HG02759 (cell line): ENCODE results near the gene NFYA.

Experiments used
- ATAC-seq: cut with Tn5 transposase; IDR thresholded peaks from one replicate; pipeline ENCODE4 v1.9.1; 2021; ENCODE audit warnings: mild to moderate bottlenecking, moderate library complexity; ENCODE audit not compliant: unreplicated experiment

NFYA gene

DNA sequence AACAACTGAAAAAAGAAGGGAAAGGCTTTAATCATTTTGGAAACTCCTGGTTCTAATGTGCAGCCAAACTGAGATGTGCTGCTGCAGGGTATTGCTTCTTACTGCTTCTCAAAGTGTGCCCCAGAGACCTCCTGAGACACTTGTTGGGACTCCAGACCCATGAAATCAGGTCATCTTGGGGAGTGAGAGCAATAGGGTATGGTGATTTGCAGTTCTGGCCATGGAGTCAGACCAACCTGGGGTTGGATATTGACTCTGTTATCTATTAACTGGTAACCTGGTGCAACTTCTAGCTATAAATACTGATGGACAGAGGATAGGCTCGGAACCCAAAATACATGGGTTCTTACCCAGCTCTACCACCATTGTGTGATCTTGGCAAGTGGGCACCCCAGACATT, 26.7 kb upstream of the NFYA start:
- no peak for ATAC-seq

DNA sequence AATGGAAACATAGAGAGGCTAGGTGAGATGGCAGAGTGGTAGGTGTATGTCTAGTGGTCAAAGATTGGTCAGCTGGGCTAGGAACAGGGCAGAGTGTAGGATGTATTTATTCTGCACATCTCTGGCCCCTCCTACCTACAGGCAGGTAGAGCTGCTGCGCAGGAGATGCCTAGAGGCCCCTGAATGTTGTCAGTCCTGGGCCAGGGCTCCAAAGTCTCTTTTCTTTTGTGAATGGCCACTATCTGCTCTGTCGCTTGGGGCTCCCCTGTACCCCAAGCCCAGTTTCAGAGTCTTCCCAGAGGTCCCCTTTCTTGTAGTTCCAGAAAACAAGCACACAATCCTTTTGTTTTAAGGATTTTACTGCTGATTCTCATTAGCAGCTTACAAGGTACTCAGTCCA, 25.5 kb upstream of the NFYA start:
- no peak for ATAC-seq

DNA sequence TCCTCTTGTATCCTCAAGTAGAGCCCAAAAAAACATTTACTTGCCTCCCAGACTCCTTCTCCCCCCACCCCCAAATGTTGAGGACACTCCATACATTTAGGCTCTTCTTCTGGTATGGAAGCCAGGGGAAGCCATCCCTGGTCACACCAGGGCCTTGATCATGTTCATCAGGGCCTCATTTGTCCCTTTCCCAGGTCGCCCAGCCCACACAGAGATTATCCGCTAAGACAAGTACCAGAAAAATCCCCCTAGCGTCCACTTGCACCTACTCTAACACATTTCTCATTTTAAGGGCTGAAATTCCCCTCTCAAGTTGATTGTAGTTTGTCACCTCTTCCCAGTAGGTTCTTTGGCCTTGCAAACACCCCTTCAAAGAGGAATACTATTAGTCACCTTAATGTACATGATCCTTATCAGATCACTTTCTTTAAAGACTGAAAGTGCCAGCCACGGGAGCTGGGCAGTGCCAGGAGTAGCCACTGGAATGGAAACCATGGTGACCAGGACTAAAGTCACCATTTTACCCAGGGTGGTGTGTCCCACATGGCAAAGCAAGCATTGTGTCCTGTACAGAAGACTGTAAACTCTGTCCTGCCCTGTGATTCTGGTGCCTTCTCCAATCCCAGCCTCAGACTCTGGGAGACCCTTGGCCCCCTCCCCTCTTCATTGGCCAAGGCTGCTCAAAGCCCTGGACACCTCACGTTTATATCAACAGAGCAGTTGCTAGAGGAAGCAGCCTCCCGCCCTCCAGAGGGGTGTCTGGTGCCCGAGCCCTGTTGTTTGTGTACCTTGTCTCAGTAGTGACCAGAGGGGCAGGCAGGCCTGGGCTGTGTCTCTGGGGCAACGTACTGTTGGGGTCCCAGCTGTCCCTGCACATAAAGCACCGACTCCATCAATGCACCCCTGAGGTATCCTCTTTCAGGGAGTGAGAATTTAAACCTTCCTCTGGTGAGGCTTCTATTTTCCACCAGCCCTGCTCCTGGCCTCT, 24.7 kb upstream of the NFYA start:
- no peak for ATAC-seq

DNA sequence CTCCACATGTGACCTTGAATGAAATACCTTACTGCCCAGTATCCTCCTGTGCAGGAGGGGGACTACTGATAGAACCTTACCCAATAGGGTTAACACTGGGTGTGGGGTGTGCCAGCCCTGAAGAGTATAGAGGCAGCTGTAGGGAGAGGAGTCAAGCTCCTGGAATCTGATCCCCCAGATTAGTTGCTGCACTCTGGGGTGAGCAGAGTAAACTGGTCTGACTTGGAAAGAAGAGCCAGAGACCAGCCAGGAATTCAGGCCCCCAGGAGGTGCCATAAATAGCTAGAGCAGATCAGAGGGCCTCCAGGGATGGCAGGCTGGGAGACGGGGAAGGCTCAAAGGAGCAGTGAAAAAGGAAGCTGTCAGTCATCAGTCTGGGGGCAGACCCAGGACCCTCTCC, 23.3 kb upstream of the NFYA start:
- ATAC-seq = no peak

DNA sequence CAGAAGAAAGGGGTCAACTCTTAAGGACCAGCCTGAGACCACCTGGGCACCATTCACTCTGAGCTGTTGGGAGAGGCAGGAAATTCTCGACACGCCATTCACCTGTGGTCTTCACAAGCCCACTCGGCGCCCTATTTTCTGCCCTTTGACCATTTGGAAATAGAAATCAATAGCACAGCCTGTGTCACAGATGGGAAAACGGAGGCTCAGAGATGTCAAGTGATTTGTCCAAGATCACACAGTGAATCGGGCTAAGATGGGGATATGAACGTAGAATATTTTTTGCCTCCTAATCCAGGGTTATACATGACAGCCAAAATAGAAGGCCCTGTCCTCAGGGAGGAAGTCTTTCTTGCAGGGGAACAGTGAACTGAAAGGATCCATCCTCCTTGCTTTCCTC, 22.8 kb upstream of the NFYA start:
- ATAC-seq = no peak

DNA sequence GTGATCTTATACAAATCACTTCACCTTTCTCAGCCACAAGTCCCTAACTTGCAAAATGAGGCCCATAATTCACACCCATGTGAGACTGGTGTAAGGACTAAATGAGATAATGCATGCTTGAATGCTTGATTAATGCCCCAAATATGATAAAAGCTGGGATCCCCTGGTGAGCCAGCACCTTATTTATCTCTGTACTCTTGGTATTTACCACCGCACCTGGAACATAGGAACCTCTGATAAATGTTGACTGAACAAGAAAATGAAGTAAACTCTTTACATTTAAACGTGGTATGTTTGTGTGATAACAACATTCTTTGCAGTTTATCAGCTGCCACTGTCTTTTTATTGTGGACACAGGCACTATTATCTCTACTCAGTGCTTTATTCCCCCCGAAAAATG, 22.2 kb upstream of the NFYA start:
- no peak for ATAC-seq

DNA sequence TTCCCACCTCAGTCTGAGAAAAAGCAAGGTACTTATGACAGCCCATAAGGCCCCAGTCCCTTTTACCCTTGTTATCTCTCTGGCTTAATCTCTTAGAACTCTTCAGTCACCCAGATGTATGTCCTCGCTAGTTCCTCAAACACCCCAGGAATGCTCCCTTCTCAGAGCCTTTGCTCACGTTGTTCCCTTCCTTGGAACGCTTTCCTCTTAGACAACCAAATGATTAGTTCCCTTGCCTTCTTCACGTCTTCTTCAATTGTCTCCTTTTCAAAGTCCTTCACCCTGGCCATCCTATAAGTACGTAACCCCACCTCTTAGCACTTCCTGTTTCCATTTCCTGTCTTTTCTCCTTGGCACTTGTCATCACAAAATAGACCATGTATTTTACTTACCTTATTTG, 20.9 kb upstream of the NFYA start:
- ATAC-seq = no peak

DNA sequence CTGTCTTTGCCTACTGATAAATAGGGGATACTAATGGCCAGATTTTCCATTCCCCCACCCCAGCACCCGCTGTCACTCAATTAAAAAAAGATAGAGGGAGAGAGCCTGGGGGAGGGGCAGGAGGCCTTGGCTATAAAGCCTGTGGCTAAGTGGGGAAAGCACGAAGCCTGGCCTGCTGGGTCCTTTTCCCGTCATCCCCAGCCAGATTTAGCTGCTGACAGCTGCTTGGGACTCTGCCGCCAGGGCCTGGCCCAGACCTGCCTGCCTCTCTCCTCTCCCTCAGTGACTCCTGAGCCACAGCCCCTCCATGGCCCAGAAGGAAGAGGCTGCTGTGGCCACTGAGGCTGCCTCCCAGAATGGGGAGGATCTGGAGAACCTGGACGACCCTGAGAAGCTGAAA, 19.7 kb upstream of the NFYA start, which contains the start of gene APOBEC2:
Gene APOBEC2, plus strand, starts transcription at position 162 of the 400 bp plus-strand sequence. Its CDS starts 146 bp downstream, at position 308.
- ATAC-seq = no peak

DNA sequence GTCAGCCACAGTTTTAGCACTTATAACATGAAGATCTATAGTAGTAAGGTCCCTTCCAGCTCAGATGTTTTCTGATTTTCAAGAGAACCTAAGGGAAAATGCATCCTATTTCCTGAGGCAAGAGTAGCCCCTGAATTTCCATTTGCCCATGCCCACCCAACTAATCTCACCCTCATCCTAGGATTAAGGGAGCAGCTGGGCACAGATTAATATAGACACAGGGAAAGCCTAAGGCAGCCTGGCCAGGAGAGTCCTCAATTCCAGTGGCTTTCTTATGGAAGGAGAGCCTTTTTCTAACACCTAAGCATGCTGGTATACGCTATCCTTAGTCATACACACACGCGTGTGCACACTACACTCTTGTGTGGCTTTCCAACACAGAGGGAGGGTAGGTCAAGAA, 18.3 kb upstream of the NFYA start:
- ATAC-seq = no peak

DNA sequence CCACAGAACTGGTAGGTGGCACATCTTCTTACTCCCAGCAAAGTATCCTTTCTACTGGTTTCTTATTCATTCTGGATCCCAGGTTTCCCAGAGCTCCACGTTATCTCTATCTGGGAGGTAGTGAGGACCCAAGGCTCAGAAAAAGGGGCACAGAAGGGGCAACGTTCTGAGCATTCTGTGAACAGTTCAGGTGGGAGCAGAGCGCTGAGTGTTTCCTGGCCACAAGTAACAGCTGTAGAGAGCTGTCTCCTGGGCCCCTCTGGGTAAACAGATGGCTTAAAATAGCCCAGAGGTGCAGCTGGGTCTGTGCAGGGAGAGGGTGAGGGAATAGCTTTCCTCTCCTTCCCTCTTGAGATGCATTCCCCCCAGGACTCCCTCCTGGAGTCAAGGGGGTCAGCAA, 17.6 kb upstream of the NFYA start:
- no peak for ATAC-seq

DNA sequence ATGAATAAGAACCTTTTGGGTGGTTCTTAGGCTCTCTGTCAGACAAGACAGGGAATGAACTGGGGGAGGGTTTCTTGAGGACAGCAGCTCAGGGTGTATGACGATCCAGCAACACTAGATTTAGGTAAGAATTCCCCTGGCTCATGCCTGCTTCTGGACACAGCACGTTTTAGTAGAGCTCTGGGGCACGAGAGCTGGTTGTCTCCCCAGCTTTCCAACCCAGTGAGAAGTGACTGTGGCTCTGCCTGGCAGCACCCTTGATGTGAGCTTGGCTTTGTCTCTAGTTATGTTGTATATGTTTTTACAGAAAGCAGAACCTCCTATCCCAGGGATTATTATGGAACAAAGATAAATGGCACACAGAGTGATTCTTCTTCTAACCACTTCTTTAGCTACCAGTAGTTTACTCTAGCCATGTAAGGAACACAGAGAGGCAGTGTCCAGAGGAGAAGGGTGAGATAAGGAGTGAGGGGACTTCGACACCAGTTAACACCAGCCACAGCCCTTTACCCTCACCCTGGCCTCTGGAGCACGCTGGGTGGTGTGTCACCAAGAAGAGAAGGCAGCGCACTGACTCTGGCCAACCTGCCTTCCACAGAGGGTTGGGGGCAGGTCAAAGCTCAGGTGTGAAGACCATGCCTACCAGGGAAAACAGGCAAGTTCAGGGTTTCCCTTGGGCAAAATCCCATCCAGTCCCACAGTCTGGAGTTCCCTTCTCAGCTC, 15.8 kb upstream of the NFYA start:
- no peak for ATAC-seq

DNA sequence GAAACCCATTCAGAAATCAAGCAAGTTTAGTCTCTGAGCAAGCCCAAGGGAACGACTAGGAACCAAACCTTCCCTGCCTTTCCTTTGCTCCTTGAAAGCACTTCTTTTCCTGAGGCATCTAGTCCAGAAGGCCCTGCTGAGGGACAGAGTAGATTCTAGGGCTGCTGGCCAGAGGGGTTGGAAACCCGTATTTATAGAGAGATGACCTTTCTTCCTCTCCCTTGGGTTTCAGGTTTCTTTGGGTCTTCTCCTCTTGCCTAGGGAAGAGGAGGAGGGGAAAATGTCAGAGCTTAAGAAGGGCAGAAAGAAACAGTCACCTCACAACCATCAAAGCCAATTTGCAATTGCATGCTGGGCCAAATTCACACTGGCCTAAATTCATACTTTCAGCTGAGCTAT, 14.0 kb upstream of the NFYA start:
- ATAC-seq = no peak

DNA sequence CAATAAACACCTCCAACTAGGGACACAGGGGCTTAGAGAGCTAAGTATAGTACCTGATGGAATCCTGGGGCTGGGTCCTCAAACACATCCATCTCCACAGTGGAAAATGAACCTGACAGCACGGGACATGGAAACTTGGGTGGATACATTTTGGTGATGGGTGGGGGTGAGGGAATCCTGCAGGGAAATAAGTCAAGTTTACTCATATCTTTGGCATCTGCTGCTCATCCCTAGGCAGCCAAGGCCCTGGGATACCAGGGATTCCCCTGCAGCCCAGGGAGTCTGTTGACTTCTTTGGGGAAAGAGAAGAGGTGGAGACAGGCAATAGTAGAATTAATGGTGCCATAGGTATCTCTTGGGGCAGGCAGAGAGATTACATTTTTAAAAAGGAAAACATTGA, 13.2 kb upstream of the NFYA start:
- no peak for ATAC-seq

DNA sequence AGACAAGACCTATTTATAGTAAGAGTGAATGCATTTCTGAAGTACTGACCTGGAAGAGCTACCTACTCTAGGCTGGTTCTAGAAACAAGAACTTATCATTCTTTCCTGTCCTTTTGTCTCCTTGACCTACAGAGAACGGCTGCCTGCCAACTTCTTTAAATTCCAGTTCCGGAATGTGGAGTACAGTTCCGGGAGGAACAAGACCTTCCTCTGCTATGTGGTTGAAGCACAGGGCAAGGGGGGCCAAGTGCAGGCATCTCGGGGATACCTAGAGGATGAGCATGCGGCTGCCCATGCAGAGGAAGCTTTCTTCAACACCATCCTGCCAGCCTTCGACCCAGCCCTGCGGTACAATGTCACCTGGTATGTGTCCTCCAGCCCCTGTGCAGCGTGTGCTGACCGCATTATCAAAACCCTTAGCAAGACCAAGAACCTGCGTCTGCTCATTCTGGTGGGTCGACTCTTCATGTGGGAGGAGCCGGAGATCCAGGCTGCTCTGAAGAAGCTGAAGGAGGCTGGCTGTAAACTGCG, 11.5 kb upstream of the NFYA start:
- ATAC-seq = no peak

DNA sequence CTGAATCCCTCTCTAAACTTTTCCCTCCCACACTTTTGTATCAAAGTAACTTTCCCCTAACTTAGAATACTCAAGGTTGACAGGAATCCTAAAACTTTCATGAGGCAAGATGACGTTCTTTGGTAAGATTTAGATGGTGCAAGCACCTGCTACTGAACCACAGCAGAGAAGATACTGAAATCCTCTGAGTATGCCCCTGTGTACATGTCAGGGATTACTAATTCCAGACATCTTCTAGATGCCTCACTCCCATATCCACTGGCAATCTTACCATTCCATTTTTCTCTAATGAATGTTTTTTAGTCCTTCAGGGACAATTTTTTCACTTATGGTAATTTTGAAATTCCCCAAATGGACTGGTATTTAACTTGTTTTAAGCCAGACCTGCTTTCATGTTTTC, 10.7 kb upstream of the NFYA start:
- no peak for ATAC-seq

DNA sequence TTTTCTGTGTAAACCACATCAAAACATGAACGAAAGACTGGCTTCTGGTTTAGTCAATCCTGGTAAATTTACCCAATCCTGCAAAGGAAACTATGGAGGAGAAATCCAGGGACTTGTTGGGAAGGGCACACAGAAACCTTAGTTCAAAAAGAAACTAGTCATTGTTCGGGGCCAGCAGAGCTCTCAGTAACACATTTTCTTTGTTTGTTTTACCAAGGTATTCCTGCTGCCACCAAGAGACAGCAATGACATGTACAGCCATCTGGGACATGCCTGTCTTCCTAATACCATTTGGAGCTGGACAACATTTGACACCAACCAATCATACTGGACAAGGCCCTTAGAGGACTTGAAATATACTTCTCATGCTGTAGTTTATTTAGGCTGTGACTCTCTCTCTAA, 8.9 kb upstream of the NFYA start:
- ATAC-seq = no peak

DNA sequence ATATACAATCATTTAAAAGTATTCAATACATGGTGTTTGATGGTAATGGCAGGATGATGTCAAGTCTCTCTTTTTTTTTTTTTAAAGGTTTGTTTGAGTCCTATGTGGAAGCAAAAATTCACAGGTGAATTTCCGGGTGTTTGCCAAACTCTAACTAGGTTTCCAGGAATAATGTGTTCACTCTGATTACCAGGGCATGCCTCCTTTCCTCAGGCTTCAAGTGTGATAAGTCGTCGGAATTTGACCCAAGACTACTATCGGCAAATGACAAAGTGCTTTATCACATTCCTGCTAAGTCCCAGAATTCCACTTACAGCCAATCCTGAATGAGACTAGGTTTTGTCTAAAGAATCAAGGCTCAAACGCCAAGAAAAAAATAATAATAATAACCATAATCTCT, 7.9 kb upstream of the NFYA start:
- no peak for ATAC-seq

DNA sequence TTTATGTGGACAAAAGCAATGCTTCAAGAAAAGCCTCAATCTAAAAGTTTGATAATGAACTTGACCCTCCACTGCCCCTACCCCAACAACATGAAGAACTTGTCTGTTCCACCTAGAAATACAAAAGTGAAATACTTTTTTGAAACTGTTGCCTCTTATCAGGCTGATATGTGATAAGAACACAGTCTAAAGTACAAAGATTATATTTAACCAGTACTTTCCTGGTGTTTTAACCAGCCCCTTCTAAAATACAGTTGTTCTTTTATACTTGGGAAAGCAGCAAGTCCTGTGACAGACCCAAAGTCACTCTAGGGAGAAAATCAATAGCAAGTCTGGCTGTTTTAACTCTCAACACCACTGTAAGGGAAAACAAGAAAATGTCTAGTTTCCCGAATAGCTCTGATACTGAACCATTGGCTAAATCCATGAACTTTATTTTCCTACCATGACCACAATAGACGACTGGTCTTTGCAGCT, 7.2 kb upstream of the NFYA start:
- ATAC-seq = no peak

DNA sequence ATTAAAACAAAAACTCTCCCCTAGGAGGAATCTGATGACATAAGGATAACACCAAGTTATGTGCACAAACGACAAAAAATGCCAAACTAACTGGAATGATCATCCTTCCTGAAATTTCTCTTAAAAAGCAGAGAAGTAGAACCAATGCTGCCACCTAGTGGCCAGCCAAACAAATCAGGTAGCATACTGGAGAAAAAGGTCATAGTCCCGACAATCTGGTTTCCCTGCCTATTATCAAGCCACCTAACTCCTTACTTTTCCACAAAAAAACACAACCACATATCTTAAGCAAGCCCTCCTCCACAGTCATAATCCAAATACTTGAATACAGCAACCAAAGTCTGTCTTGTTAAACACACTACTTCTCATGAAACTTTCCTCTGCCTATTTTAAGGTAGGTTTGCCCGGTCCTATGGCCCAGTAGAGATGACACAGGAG, 5.9 kb upstream of the NFYA start:
- no peak for ATAC-seq

DNA sequence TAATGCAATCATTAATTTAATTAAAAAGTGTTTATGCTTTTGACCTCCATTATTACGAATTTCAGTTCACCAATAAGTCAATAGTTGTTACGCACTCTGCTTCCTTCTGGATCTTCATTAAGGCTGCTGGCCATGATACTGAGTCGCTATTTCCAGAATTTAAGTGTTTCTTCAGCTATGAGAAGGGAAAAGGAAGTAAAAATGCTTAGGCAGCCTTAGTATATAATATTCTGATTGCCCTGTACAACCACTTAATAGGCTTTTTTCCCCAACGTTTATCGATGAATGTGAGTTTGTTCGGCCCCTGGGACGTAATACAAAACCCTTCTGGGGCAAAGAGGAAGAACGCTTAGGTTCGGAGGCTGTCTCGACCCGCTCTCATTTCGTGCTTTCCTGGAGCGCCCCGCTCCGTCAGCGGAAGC, 1.3 kb upstream of the NFYA start:
- no peak for ATAC-seq

DNA sequence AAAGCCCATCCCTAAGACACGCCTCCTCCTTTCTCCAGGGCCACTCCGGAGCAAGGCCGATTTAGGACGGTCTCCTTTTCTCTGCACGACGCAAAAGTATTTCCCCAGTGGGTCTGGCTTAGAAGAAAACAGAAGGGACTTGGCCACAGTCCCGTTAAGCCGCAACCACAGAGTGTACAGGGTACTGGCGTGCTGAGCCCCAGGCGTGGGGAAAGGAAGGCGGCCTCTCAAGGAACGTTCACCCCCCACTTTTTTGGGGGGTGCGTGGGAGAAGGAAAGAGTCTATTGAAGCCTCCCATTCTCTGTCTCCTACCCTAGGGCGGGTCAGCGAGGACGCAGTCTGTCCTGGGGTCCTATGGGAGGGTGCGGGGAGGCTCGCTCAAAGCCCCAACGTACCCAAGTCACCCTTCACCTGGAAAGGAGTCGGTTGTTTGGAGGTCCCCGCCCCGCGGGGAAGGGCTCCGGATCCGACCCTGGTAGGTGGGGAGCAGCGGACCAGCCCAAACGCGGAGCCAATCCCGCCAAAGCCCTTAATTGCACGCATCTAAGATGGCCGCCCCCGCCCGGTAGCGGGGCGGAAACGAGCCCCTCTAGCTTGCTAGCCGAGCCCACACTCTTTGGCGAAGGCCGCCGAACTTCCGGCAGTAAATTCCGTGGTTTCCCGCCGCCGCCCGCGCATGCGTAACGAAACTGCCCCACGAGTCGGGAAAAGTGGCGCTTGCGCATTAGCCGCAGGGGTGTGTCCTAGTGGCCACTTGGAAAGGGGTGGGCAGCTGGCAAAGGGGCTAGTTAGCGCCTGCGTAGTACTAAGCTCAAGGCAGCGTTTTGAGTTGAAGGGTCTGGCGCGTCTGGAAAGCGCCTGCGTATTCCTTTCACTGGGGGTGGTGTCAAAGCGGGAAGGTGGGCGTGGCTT, 595 bp upstream of the NFYA start, which contains the start of gene OARD1:
Gene OARD1, minus strand, starts transcription at position 434 of the 913 bp plus-strand sequence. CDS start 722 bp downstream, outside the sequence.
- peak; percentile 70 for ATAC-seq
